ENCODE data around the gene HS3ST4. TPM values are rescaled to one million over a fixed set of nuclear protein-coding genes. Genes with fewer than 3 reads are reported as not detected.

The HS3ST4 gene
- total and polyA plus RNA-seq, 2 donors (not counting 3 experiments of a cell fraction or from before 2014, with no cell fraction given): not detected

DNA sequence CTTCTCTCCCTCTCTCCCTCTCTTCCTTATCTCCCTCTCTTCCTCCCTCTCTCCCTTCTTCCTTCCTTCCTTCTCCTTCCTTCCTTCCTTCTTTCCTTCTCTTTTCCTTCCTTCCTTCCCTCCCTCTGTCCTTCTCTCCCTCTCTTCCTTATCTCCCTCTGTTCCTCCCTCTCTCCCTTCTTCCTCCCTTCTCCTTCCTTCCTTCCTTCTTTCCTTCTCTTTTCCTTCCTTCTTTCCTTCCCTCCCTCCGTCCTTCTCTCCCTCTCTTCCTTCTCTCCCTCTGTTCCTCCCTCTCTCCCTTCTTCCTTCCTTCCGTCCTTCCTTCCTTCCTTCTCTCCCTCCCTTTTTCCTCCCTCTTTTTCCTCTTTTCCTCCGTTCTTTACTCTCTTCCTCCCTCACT, 38.6 kb downstream of the HS3ST4 start:
- dilution Hi-C loops (cut with MboI; ENCODE audit: extremely low pct_ligation_motif_present, low sequenced_read_pairs): no loop called here
- Histone ChIP-seq H3K27me3 (ENCODE audit: control insufficient read depth in 2 of 2, insufficient read depth in 2 of 2, low read length in 2 of 2) (no peaks in the 10 kb centered on the region), H3K27ac (ENCODE audit: insufficient read depth, low read depth, low read length) (no peak overlapping the region), H4K20me1 (replicated peaks; ENCODE audit: control insufficient read depth, extremely low read depth, insufficient read depth, low read length) (no peaks in the 10 kb centered on the region), H3K9ac (replicated peaks; ENCODE audit: extremely low read depth, insufficient read depth, low read length) (no peak overlapping the region), H3K4me1 (ENCODE audit: control insufficient read depth, extremely low read depth, insufficient read depth, low read length) (no peaks in the 10 kb centered on the region), H3K4me3 (replicated peaks in 1 of 3; ENCODE audit: insufficient read depth in 1 of 3, low read depth in 1 of 3, low read length in 3 of 3) (no peak overlapping the region), H3K36me3 (ENCODE audit: control insufficient read depth in 2 of 2, extremely low read depth in 1 of 2, insufficient read depth in 2 of 2, low read length in 2 of 2) (no peaks in the 10 kb centered on the region), H3K9me1 (replicated peaks; ENCODE audit: control insufficient read depth, extremely low read depth, insufficient read depth, low read length) (no peaks in the 10 kb centered on the region), H2AFZ (ENCODE audit: low read depth, low read length) (no peak overlapping the region), H3K79me2 (ENCODE audit: control insufficient read depth, insufficient read depth, low read length) (no peaks in the 10 kb centered on the region), H3K4me2 (ENCODE audit: insufficient read depth, low read length) (no peak overlapping the region), H3K9me3 (replicated peaks; ENCODE audit: control insufficient read depth, insufficient read depth, low read length) (no peaks in the 10 kb centered on the region)
- TF ChIP-seq GATA2 (IDR thresholded peaks at IDR 0.05; ENCODE audit: insufficient read depth, insufficient read length, low read depth, low read length): no peak
- BruUV-seq (replicated peaks): no TSS peak
- no peak for DNase-seq (ENCODE audit: low read depth, low spot score)
- intact Hi-C loops (cut with micrococcal nuclease): no loop called here
- no peak for FAIRE-seq
- CTCF ChIA-PET: no interaction called here
- POLR2A ChIA-PET: no interaction called here

DNA sequence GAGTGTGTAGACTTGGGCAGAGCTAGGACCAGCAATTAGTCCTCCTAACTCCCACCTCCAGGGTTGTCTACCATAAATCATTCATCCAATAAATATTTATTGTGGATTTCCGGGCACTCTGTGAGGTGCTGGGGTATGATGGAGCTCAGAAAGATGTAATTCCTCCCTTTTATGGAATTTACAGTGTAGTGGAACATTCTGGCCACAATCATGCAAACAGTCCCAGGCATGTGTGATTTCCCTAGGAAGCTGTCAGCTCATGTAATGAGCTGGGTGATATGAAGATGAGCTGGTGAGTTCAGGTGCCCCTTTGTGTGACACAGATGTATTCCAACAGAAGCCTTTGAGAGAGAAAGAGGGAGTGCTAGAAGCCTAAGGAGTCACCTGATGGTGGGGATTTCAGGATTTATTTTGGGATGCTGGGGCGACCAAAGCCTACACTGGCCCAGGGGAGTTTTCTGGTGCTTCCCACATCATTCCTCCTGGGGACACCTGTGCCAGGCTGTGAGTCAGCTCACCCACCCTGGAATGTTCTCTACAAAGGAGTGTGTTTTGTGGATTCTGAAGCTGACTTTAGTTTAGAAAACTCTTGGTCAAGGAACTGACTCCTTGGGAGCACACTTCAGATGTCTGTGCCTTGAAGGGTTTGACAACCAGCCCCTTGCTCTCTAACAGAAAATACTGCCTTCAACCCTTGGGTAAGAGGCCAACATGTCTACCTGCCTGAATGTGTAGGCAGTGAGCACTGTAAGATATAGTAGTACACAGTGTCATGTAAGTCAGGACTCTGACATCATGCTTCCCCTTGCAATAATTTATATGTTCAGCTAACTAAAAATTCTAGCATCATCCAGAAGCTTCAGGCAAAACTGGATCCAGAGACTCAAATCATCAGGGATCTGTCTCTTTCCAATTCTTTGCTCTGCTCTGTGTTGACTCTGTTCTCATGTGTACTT, 42.9 kb downstream of the HS3ST4 start:
- H3K27ac ChIP-seq (ENCODE audit: insufficient read depth, low read depth, low read length): no peak overlapping the region
- DNase-seq (ENCODE audit: low read depth, low spot score) (no peak), FAIRE-seq (no peak)
- H3K4me3 ChIP-seq (replicated peaks in 1 of 3; ENCODE audit: insufficient read depth in 1 of 3, low read depth in 1 of 3, low read length in 3 of 3): no peak overlapping the region
- ChIA-PET CTCF (interaction anchor here (0.5 kb wide), 1 partner anchor 232 kb away, joined by 3 read pairs; no protein-coding TSS in a partner anchor), POLR2A (no interaction called here)
- H3K36me3 ChIP-seq (ENCODE audit: control insufficient read depth in 2 of 2, extremely low read depth in 1 of 2, insufficient read depth in 2 of 2, low read length in 2 of 2): no peaks in the 10 kb centered on the region
- peaks cover 2% of the 10 kb centered on the region for H3K9me3 ChIP-seq (replicated peaks; ENCODE audit: control insufficient read depth, insufficient read depth, low read length)
- H3K4me2 ChIP-seq (ENCODE audit: insufficient read depth, low read length): no peak overlapping the region
- no peaks in the 10 kb centered on the region for H3K79me2 ChIP-seq (ENCODE audit: control insufficient read depth, insufficient read depth, low read length)
- intact Hi-C loops (cut with micrococcal nuclease) (no loop called here), dilution Hi-C loops (cut with MboI; ENCODE audit: extremely low pct_ligation_motif_present, low sequenced_read_pairs) (no loop called here)
- no peaks in the 10 kb centered on the region for H3K9me1 ChIP-seq (replicated peaks; ENCODE audit: control insufficient read depth, extremely low read depth, insufficient read depth, low read length)
- no peak overlapping the region for H3K9ac ChIP-seq (replicated peaks; ENCODE audit: extremely low read depth, insufficient read depth, low read length)
- no peaks in the 10 kb centered on the region for H4K20me1 ChIP-seq (replicated peaks; ENCODE audit: control insufficient read depth, extremely low read depth, insufficient read depth, low read length)
- no peaks in the 10 kb centered on the region for H3K4me1 ChIP-seq (ENCODE audit: control insufficient read depth, extremely low read depth, insufficient read depth, low read length)
- no peaks in the 10 kb centered on the region for H3K27me3 ChIP-seq (ENCODE audit: control insufficient read depth in 2 of 2, insufficient read depth in 2 of 2, low read length in 2 of 2)
- H2AFZ ChIP-seq (ENCODE audit: low read depth, low read length): no peak overlapping the region
- TF ChIP-seq EZH2 (IDR thresholded peaks at IDR 0.05; ENCODE audit: borderline replicate concordance, low read depth, low read length, severe bottlenecking): no peak
- TF ChIP-seq, protein P1, sequence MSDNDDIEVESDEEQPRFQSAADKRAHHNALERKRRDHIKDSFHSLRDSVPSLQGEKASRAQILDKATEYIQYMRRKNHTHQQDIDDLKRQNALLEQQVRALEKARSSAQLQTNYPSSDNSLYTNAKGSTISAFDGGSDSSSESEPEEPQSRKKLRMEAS (IDR thresholded peaks at IDR 0.05; ENCODE audit: insufficient read depth, insufficient read length): no peak
- no peak for TF ChIP-seq JUN (IDR thresholded peaks at IDR 0.05; ENCODE audit: borderline replicate concordance, insufficient read depth, insufficient read length, low read depth)
- TF ChIP-seq POLR2A (IDR thresholded peaks at IDR 0.05; ENCODE audit: low read depth, low read length): no peak
- TF ChIP-seq FOS (IDR thresholded peaks at IDR 0.05; ENCODE audit: borderline replicate concordance, insufficient read depth, low read length): no peak
- no peak for TF ChIP-seq MYC (IDR thresholded peaks at IDR 0.05; ENCODE audit: low read depth, low read length)
- TF ChIP-seq CTCF (IDR thresholded peaks at IDR 0.05; ENCODE audit: extremely low read depth in 1 of 2, insufficient read depth in 1 of 2, low read depth in 1 of 2, low read length in 2 of 2): no peak
- TF ChIP-seq GATA2 (IDR thresholded peaks at IDR 0.05; ENCODE audit: insufficient read depth, insufficient read length, low read depth, low read length): no peak
- no peak for TF ChIP-seq POLR2AphosphoS5 (IDR thresholded peaks at IDR 0.05; ENCODE audit: insufficient read depth, low read depth, low read length)
- no TSS peak for BruUV-seq (replicated peaks)

Measured in endothelial cell of umbilical vein (primary cell).